Coronary artery (tissue), 2 donors: Measurements from ENCODE around the gene EMP2.

ENCODE experiments used
- DNase-seq: peaks from one replicate; pipeline ENCODE4 v3.0.0-alpha.2; 2017; ENCODE audit warnings: low spot score
- H3K27ac ChIP-seq, 2 donors: fragments of 200-600 bp; sonication (generic); one replicate each; pipeline ENCODE4 v1.5.1; 2016 to 2019
- H3K4me3 ChIP-seq: fragments of 200-600 bp; sonication (generic); 2 replicates; pipeline ENCODE4 v1.5.1; 2016; ENCODE audit warnings: mild to moderate bottlenecking, moderate library complexity
- TF ChIP-seq, protein P1 (sequence below): fragments of 200-600 bp; sonication (generic); IDR thresholded peaks from one replicate; pipeline ENCODE4 v1.5.1; 2019; ENCODE audit warnings: antibody characterized with exemption

The EMP2 gene

DNA sequence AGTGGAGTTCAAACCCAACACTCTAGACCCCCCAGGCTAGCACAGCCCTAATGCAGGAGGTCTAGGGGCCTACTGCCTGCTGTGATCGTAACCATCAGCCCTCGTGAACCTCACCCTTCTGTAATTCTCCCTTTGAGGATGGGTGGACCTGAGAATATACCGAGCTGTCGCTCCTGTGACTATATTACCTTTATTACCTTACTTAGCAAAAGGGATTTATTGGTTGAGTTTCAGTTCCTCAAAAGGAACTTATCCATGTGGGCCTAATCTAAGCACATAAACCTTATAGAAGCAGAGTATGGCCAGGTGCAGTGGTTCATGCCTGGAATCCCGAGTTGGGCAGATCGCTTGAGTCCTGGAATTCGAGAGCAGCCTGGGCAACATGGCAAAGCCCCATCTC, 19.2 kb upstream of the EMP2 start:
- no peak overlapping the region for H3K27ac ChIP-seq
- H3K4me3 ChIP-seq: no peak overlapping the region
- TF ChIP-seq, protein P1, sequence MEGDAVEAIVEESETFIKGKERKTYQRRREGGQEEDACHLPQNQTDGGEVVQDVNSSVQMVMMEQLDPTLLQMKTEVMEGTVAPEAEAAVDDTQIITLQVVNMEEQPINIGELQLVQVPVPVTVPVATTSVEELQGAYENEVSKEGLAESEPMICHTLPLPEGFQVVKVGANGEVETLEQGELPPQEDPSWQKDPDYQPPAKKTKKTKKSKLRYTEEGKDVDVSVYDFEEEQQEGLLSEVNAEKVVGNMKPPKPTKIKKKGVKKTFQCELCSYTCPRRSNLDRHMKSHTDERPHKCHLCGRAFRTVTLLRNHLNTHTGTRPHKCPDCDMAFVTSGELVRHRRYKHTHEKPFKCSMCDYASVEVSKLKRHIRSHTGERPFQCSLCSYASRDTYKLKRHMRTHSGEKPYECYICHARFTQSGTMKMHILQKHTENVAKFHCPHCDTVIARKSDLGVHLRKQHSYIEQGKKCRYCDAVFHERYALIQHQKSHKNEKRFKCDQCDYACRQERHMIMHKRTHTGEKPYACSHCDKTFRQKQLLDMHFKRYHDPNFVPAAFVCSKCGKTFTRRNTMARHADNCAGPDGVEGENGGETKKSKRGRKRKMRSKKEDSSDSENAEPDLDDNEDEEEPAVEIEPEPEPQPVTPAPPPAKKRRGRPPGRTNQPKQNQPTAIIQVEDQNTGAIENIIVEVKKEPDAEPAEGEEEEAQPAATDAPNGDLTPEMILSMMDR: no peak
- DNase-seq: no peak

DNA sequence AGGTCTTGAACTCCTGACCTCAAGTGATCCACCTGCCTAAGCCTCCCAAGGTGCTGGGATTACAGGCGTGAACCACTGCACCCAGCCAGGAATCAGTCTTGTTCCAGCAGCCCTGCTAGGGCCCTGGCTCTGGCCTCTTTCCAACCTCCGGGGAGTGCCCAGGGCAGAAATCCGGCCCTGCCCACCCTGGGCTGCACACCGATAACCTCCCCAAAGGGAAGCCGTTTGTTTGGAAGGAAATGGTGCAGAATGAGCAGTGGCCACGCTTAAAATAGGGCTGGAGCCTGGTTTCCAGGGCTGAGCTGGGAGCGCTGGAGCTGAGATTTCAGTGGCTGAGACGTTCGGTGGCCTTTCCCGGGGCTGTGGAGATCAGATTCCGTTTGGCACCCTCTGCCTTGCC, 17.8 kb upstream of the EMP2 start:
- TF ChIP-seq, protein P1: no peak
- no peak overlapping the region for H3K4me3 ChIP-seq
- no peak overlapping the region for H3K27ac ChIP-seq
- DNase-seq: no peak

DNA sequence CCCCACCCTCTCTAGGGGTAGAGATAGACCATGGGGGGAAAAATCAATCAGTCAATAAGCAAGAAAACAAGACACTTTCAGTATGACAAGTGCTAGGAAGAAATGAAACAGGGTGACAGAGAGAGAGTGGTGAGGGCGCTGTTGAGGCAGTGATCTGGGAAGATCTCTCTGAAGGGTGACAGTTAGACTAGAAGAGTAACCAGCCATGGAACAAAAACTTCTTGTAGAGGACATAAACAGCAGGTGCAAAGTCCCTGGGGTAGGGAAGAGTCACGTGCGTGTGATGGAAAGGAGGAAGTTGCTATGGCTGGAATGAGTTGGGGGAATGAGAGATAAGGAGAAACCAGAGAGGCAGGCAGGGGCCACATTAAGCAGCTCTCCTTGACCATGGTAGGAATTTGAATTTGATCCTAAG, 16.8 kb upstream of the EMP2 start:
- no peak overlapping the region for H3K27ac ChIP-seq
- TF ChIP-seq, protein P1: no peak
- DNase-seq: no peak

DNA sequence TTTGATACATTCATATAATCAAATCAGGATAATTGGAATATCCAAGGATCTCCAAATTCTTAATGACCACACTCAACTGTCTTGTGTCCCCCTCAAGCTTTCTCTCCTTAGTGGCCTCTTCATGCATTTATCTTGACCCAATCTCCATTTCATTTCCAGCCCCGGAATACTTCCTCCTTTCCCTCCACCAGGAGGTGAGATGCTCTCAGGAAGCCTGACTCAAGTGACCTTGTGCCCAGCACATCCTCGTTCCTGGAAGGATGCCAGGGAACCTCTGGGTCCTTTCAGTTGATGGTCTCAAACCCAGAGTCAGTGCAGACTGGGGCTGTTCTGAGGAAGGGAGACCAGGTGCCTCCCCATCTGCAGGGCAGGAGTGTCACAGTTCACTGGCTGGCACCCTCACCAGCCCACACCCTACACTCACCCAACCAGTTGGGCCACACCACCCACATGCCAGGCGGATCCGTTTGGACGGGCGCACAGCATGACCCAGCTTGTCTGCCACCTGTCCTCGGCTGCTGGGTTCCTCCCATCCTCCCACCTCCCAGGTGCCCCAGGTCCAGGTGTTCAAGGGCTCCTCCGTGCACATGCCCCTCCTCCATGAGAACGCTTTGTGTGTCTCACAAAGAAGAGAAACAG, 14.0 kb upstream of the EMP2 start:
- no peak overlapping the region for H3K4me3 ChIP-seq
- TF ChIP-seq, protein P1: no peak
- no peak for DNase-seq
- H3K27ac ChIP-seq: no peak overlapping the region

More for the DNA sequence above, 16.8 kb upstream of the EMP2 start:
- no peak overlapping the region for H3K4me3 ChIP-seq

DNA sequence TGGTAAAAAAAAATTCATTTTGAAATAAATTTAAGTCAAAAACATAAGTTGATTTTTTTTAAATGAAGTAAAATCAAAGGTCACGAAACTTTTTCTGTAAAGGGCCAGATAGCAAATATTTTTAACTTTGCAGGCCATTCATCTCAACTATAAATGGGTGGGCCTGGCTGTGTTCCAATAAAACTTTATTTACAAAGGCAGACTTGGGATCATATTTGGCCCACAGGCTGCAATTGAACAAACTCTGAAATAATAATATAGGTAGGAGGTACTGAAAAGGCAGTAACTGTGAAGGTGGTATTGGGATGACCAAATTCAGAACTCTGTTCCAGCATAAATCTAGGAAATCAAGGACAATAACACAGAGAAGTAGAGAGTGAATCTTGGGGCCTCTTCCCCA, 12.2 kb upstream of the EMP2 start:
- TF ChIP-seq, protein P1: no peak
- Histone ChIP-seq H3K4me3 (no peak overlapping the region), H3K27ac (no peak overlapping the region)
- DNase-seq: no peak

DNA sequence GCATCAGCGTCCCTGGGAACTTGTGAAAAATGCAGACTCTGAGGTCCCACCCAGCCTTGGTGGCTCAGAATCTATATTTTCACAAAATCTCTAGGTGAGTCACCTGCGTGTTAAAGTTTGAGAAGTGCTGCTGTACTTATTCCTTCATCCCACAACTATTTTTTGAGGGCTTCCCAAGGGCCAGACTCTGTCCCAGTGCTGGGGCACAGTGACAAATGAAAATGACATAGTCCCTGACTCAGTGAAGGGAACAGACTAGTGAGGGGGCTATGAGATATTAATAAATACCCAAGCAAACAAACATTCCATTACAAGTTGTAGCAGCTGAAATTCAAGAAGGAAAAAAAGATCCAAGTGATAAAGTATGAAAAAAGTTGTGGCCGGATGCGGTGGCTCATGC, 9.9 kb upstream of the EMP2 start:
- TF ChIP-seq, protein P1: no peak
- DNase-seq: no peak
- Histone ChIP-seq H3K27ac (no peak overlapping the region), H3K4me3 (no peak overlapping the region)

DNA sequence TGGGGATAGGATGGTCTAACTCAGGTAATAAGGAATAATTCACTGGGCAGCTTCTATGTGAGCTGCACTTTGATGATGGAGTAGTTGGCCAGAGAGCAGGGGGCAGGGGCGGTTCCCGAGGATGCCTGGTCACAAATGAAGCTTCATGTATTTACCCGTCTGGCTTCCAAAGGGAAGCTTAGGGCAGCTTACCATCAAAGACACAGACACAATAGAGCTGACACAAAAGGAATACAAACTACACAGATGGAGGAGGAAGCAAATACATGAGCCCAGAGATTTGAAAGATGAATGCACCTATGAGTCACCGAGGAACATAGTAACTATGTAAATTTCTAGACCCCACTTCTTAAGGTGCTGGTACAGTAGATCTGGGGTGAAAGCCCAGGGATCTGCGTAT, 8.7 kb upstream of the EMP2 start:
- TF ChIP-seq, protein P1: no peak
- DNase-seq: no peak
- Histone ChIP-seq H3K4me3 (no peak overlapping the region), H3K27ac (no peak overlapping the region)
